HUDEP-2 (cell line): Measurements from ENCODE around the gene SMS.

ENCODE experiments used
- DNase-seq, 76 experiments: peaks; one replicate each; lab custom pipeline; 2025; ENCODE audit not compliant: unreplicated experiment in 76 of 76; lab: John Stamatoyannopoulos, UW

Gene SMS

DNA sequence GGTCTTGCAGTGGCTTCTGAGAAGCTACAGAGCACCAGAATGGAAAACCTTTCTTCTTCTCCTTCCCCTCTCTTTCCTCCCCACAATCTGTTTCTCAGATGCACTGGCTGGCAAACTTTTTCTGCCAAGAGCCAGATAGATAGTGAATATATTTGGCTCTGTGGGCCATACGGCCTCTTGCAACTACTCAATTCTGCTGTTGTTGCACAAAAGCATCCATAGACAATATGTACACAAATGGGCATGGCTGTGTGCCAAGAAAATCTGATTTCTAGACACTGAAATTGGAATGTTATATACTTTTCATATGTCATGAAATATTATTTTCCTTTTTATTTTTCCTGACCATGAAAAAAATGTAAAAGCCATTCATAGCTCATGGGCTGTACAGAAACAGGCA is 94.7 kb downstream of the SMS start:
- no peak for DNase-seq

DNA sequence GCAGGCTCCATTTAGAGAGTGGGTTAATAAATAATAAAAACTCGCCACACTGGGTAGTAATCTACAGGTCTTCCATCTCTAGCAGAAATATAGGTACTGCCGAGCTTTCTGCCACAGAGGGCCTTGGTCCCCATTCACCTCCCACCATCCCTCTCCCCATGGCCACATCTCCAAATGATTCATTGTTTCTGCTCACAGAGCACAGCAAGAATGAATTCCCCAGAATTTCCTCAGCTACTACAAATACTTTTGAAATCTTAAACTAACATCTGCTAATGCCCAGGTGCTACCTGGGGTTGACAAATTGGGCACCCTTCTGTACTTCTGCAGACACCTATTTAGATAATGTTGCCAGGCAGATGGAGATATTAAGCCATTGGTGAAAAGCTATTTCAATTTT is 96.7 kb downstream of the SMS start:
- DNase-seq = no peak

DNA sequence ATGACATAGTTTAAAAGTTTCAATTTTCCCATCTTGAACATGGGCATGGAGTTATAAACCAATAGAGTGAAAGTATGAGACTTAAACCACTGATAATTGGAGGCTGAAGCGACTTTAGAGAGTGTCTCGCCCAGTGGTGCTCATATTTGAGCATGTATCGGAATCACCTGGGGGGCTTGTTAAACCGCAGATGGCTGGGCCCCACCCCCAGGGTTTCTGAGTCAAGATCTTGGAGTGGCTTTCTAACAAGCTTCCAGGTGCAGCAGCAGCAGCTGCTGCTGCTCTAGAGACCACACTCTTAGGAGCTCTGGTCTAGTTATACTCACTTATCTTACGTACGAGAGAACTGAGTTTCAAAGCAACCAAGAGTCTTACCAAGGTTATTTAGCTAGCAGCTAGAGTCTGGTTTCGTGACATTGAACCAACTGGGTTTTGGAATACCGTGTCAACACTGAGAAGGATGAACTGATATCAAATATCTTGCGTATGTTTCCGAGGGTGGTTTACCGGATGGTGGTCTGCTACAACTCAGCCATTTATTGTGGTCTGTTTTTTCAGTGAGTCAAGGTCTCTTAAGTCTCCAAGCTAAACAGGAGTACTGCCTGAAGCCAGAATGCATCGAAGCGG is 97.5 kb downstream of the SMS start:
- no peak for DNase-seq

DNA sequence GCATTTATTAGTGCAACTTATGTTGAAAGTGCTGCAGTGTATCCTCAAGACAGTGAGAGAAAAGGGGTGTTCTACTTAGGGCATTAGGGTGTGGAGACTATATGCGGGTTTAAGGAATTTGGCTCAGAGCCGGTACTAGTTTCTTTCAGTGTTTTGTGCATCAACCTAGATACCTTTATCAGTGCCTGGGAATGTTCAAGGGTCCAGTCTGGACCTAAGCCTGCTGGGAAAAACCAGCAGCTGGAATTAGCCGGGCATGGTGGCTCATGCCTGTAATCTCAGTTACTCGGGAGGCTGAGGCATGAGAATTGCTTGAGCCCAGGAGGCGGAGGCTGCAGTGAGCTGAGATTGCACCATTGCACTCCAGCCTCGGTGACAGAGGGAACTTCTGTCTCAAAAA is 99.0 kb downstream of the SMS start:
- no peak for DNase-seq

DNA sequence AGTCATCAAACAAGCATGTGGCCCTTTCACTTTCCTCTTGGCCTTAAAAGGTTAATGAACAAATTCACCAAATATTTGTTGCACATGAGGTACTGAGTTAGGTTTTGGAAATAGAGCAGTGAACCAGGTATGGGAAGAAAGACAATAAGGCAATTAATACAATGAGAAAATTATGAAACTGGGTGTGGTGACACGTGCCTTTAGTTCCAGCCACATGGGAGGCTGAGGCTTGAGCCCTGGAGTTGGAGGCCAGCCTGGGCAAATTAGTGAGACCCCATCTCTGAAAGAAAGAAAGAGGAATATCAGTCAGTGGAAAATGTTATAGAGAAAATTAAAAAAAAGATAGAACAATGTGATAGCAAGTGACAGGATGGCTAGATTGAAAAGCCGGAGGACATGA is 99.7 kb downstream of the SMS start:
- no peak for DNase-seq

DNA sequence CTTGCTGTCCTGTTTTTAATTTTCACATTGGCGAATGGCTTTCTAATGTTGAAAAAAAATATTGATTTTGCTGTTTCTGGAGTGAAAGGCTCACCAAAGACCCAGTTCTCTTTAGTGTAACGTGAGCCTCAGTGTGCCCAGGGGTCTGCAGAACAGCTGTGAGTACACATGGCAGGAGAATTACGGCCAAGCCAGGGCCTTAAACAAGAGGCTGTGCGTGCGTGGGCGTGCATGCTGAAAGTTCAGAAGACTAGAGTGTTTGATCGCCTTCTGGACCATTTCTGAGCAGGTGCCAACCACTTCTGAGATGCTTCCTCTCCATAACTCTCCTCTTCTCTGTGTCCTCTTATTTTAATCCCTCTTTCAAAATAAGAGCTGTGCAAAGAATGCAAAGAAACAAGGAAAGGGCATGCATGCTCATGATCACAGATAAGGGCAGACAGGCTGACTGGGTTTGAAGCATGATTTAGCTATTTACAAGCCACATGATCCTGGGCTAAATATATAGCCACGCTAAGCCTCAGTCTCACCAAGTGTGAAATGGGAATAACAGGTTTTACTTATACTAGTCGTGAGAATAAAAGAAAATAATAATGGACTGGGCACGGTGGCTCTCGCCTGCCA is 101.5 kb downstream of the SMS start:
- peak in 1 of 76 experiments; percentile 0 for DNase-seq

DNA sequence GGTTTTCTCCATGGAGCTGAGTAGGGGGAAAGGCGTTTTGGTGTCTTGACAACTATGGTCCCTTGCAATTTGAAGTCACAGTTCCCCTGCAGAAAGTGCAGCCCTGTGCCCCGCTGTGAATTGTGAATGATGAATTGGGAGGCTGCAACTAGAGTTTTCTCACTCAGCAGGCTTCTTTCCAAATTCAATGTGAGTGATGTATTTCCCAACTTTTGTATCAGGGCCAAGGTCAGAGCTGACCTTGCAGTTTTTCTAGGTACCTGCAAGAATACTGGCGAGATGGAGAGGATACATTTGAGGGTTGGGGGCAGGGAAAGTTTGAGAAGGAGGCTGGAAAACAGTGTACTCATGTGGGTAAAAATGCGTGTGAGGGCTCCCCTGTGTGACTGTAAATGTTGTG is 103.4 kb downstream of the SMS start:
- no peak for DNase-seq
